T-helper 1 cell treated with Interleukin-12 subunit alpha and Interleukin-12 subunit beta and Interleukin-4 antibody, amounts not matched to agents 30 μg/mL and 1 μg/mL, for 36 hours (primary cell): ENCODE measurements around the gene SPATA25.
"Not testable (repeated sequence)": the region's sequence is repeated elsewhere in the genome, so short reads cannot be mapped to it uniquely, and the experiment has no call there.

Experiments used
- H3K27ac Mint-ChIP-seq: one replicate; pipeline ENCODE4 v1.8.0; 2021; ENCODE audit warnings: mild to moderate bottlenecking, mixed read lengths
- H3K27me3 Mint-ChIP-seq: one replicate; pipeline ENCODE4 v1.8.0; 2021; ENCODE audit warnings: low read depth, mixed read lengths
- H3K36me3 Mint-ChIP-seq: one replicate; pipeline ENCODE4 v1.8.0; 2021; ENCODE audit warnings: low read depth, mixed read lengths
- H3K4me1 Mint-ChIP-seq: one replicate; pipeline ENCODE4 v1.8.0; 2021; ENCODE audit warnings: low read depth, mixed read lengths
- H3K4me3 Mint-ChIP-seq: one replicate; pipeline ENCODE4 v1.8.0; 2021; ENCODE audit warnings: mild to moderate bottlenecking, moderate library complexity, mixed read lengths
- H3K9me3 Mint-ChIP-seq: one replicate; pipeline ENCODE4 v1.8.0; 2021; ENCODE audit warnings: mixed read lengths

Gene SPATA25

DNA sequence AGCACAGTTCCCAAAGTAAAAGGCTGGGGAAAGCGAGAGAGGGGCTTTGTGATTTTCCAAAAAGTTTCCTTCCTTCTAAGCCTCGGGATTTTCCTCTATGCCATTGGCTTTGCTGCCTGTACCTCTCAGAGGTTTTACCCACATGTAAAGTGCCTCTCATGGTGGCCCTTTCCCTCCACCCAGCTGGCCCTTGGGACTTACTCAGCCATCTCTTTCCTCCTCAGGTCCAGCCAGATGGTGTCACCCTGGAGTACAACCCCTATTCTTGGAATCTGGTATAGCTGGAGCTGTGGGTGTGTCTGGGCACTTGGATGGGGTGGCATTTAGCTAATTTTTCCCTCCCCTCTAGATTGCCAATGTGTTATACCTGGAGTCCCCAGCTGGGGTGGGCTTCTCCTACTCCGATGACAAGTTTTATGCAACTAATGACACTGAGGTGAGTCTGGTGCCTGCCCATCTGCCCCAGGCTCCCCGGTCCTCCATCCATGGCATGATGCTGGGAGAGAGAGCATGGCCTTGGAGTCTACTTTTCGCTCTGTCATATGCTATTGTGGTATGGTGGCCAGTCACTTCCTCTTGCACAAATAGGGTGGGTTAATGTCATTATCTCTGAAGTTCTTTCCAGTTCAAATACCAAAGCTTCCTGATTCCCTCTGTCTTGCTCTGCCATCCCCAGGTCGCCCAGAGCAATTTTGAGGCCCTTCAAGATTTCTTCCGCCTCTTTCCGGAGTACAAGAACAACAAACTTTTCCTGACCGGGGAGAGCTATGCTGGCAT is 4.8 kb upstream of the SPATA25 start:
- Mint-ChIP-seq H3K9me3 (no peaks in the 10 kb centered on the region), H3K27ac (no peak overlapping the region), H3K4me3 (peak overlapping the region; percentile 90), H3K36me3 (peaks cover 4% of the 10 kb centered on the region), H3K4me1 (peaks cover 18% of the 10 kb centered on the region), H3K27me3 (peaks cover 4% of the 10 kb centered on the region)

DNA sequence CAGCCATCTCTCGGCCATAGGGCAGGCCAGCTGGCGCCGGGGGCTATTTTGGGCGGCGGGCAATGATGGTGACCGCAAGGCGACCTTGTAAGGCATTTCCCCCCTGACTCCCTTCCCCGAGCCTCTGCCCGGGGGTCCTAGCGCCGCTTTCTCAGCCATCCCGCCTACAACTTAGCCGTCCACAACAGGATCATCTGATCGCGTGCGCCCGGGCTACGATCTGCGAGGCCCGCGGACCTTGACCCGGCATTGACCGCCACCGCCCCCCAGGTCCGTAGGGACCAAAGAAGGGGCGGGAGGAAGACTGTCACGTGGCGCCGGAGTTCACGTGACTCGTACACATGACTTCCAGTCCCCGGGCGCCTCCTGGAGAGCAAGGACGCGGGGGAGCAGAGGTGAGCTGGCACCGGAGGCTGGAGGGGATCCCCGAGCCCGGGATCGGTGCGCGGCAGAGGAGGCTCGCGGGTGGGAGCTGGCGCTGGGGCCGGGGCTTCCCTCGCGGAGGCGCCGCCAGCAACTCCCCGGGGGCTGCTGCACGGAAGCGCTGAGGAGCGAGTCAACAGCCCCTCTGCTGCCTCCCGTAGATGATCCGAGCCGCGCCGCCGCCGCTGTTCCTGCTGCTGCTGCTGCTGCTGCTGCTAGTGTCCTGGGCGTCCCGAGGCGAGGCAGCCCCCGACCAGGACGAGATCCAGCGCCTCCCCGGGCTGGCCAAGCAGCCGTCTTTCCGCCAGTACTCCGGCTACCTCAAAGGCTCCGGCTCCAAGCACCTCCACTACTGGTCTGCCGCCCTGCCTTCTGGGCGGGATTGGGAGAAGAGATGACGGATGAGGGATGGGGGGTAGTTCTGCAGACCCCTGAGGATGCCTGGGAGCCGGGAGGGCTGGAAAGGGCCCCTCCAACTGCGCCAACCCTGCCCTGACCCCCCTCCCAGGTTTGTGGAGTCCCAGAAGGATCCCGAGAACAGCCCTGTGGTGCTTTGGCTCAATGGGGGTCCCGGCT is 3.9 kb upstream of the SPATA25 start, which contains the start of the genes CTSA and NEURL2:
Gene CTSA (plus strand): TSS at position 351 of the 999 bp plus-strand sequence. CDS start 234 bp downstream, at position 585.
Gene NEURL2 (minus strand): TSS at position 224 of the 999 bp plus-strand sequence. CDS start 217 bp downstream, at position 7.
- Mint-ChIP-seq H3K4me1 (peaks cover 18% of the 10 kb centered on the region), H3K27ac (peak within 1 kb of the TSS; percentile 85), H3K36me3 (peaks cover 4% of the 10 kb centered on the region), H3K9me3 (no peaks in the 10 kb centered on the region), H3K4me3 (peak within 1 kb of the TSS; percentile 90), H3K27me3 (peaks cover 4% of the 10 kb centered on the region)

DNA sequence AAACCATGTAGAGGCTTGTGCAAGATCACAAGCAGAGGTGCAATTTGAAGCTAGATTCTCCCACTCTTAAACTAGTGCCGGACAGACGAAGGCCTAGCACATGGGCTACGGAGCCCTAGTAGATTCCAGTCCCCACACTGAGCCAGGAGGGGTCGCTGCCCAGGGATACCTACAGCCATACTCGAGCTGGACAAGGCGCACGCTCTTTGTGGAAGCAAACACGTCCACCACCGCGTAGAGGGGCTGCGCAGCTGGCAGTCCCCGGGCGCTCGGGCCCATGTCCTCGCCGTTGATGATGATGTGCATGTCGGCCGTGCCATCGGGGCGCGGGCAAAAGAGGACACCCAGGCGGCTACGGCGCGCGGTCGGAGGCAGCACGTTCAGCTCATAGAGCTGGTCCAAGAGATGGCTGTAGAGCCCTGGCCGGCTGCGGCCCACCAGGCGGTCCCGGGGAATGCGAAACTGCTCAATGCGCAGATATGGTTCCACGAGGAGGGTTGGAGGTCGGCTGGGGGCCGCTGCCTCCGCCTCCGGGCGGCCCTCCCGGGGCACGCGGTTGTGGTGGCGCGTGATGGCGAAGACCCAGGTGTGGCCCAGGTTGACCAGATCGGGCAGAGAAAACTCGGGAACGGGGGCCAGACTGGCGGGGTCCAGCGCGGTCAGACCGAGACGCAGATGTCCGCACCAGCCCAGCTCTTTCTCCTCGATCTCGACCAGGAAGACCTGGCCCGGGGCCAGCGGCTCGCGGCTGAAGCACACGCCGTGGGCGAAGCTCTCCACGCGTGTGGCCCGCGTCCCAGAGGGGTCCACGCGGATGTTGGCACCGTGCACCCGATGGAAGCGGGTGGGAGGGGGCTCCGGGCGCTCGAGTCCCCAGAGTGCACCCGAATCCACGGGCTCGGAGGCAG is 2.9 kb upstream of the SPATA25 start:
- peak overlapping the region; percentile 90 for H3K4me3 Mint-ChIP-seq
- H3K4me1 Mint-ChIP-seq, result peaks cover 19% of the 10 kb centered on the region
- H3K9me3 Mint-ChIP-seq, result no peaks in the 10 kb centered on the region
- H3K27ac Mint-ChIP-seq, result no peak overlapping the region
- peaks cover 4% of the 10 kb centered on the region for H3K27me3 Mint-ChIP-seq
- H3K36me3 Mint-ChIP-seq, result peaks cover 4% of the 10 kb centered on the region

DNA sequence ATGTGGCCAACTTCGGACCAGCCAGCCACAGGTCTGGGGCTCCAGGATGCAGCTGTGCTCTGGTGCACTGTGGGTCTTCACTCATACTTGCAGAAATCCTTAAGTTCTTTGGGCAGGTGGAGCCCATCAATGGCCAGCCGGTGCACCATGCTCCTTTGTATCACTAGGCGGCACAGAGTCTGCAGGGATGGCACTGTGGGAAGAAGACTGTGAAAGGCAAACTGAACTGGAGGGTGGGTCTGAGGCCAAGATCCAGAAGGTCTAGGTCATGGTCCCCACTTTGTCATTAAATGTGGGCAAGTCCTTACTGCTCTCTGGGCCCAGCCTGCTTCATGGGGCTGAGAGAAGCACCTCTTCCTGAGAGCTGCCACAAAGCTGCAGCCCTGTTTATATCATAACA is 1.3 kb upstream of the SPATA25 start:
- no peak overlapping the region for H3K4me3 Mint-ChIP-seq
- peaks cover 5% of the 10 kb centered on the region for H3K36me3 Mint-ChIP-seq
- H3K4me1 Mint-ChIP-seq, result peaks cover 23% of the 10 kb centered on the region
- H3K27ac Mint-ChIP-seq, result no peak overlapping the region
- peaks cover 4% of the 10 kb centered on the region for H3K27me3 Mint-ChIP-seq
- H3K9me3 Mint-ChIP-seq, result no peaks in the 10 kb centered on the region

DNA sequence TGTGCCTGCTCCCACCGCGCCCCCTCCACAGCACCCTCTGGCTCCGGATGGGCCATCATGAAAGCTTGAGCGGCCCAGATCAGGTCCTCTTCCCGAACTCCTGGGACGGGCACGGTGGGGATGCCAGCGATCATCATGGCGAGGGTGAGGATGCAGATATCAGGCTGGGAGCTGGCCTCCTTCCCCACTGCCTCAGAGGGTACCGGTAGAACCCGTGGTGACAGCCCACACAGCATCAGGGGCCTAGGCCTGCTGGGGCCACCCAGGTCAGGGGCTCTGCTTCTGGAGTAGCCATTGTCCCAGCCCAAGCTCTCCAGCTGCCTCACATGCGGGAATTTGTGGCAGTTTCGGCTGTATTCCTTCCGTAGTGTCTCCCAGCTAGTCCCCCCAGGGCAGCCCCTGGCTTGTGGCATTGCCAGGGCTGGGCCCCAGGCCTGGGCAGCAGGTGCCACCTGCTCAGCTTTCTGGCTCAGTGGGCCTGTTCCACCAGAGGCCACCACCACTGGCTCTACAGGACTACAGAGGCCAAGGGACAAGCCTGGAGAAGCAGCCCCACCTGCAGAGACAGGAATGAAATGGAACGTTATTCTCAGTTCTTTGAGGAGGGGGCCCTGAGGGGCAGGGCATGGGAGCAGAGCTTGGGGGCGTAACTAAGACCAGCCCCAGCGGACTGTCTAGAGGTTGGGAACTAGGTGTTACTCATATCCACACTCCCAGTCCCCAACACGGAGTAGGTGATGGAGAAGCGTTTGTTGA is 654 bp downstream of the SPATA25 start:
- H3K27ac Mint-ChIP-seq, result no peak overlapping the region
- H3K9me3 Mint-ChIP-seq, result no peaks in the 10 kb centered on the region
- H3K27me3 Mint-ChIP-seq, result peaks cover 9% of the 10 kb centered on the region
- no peak overlapping the region for H3K4me3 Mint-ChIP-seq
- H3K36me3 Mint-ChIP-seq, result peaks cover 16% of the 10 kb centered on the region
- peaks cover 24% of the 10 kb centered on the region for H3K4me1 Mint-ChIP-seq

DNA sequence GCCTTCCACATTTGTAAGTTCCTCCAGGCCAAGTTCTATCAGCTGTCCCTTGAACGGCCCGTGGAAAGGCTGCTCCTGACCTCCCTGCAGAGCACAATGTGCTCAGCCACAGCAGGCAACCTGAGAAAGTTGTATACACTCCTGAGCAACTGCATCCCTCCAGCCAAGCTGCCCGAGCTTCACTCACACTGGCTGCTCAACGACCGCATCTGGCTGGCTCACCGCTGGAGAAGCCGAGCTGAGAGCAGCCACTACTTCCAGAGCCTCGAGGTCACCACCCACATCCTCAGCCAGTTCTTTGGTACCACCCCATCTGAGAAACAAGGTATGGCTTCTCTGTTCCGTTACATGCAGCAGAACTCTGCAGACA is 4.3 kb downstream of the SPATA25 start:
- peaks cover 22% of the 10 kb centered on the region for H3K36me3 Mint-ChIP-seq

DNA sequence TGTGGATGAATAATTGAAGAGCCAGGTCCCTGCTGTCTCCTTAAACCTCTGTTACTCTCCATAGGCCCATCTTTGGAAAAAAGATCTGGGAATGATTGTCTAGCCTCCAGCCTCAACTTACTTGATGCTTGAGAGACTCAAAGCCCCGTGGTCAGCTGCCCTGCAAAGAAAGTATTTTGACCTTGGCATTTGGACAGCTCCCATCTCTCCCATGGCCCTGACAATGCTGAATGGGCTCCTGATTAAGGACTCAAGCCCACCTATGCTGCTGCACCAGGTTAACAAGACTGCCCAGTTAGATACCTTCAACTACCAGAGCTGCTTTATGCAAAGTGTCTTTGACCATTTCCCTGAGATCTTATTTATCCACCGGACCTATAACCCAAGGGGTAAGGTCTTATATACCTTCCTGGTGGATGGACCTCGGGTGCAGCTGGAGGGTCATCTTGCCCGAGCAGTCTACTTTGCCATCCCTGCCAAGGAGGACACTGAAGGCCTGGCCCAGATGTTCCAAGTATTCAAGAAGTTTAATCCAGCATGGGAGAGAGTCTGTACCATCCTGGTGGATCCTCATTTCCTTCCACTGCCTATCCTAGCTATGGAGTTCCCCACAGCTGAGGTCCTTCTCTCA is 4.8 kb downstream of the SPATA25 start:
- peaks cover 27% of the 10 kb centered on the region for H3K4me1 Mint-ChIP-seq
- H3K4me3 Mint-ChIP-seq, result peak overlapping the region; percentile 45
- H3K27me3 Mint-ChIP-seq, result peaks cover 9% of the 10 kb centered on the region
- H3K27ac Mint-ChIP-seq, result no peak overlapping the region
- peaks cover 22% of the 10 kb centered on the region for H3K36me3 Mint-ChIP-seq
- no peaks in the 10 kb centered on the region for H3K9me3 Mint-ChIP-seq

More for the DNA sequence above, 4.3 kb downstream of the SPATA25 start:
- no peak overlapping the region for H3K27ac Mint-ChIP-seq
- peaks cover 9% of the 10 kb centered on the region for H3K27me3 Mint-ChIP-seq
- H3K4me1 Mint-ChIP-seq, result peaks cover 27% of the 10 kb centered on the region
- no peak overlapping the region for H3K4me3 Mint-ChIP-seq
- H3K9me3 Mint-ChIP-seq, result no peaks in the 10 kb centered on the region

DNA sequence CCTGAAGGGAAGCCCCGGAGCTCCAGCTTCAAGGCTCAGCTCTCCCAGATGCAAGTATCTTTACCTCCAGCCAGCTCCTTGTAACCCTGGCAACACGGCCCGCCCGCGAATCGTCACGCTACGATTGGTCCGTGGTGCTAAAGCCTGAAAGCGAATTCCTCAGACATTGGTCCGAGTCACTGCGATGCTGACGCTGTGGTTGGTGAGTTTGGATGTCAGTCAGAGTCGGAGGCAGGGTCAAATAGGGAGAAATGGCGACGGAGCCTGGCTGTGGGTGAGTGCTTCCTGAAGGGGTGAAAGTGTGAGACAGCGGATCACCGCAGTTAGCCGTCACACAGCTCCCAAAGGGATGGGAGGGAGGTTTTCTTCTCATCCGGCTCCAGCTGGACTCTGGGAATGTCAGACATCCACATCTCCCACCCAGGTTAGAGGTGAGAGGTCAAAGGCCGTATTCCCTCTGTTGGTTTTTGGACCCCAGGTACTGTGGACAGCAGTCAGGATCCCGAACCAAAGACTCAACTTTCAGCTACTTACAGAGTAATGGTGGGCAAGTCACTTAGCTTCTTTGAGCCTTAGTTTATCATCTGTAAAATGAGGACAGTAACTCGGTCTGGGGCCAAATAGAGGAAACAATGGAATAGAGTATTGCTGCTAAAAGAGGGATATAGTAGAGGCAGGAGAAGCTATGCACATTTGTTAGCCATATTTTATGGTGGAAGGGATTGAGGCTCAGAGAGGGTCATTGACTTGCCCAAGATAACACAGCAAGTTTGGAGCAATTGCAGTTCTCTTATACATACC is 6.2 kb downstream of the SPATA25 start, which contains the start of gene ZSWIM1:
Gene ZSWIM1 (plus strand): TSS at position 240 of the 801 bp plus-strand sequence. CDS start 1,366 bp downstream, outside the sequence.
- H3K4me1 Mint-ChIP-seq, result peaks cover 27% of the 10 kb centered on the region
- peak within 1 kb of the TSS; percentile 85 for H3K27ac Mint-ChIP-seq
- no peaks in the 10 kb centered on the region for H3K9me3 Mint-ChIP-seq

DNA sequence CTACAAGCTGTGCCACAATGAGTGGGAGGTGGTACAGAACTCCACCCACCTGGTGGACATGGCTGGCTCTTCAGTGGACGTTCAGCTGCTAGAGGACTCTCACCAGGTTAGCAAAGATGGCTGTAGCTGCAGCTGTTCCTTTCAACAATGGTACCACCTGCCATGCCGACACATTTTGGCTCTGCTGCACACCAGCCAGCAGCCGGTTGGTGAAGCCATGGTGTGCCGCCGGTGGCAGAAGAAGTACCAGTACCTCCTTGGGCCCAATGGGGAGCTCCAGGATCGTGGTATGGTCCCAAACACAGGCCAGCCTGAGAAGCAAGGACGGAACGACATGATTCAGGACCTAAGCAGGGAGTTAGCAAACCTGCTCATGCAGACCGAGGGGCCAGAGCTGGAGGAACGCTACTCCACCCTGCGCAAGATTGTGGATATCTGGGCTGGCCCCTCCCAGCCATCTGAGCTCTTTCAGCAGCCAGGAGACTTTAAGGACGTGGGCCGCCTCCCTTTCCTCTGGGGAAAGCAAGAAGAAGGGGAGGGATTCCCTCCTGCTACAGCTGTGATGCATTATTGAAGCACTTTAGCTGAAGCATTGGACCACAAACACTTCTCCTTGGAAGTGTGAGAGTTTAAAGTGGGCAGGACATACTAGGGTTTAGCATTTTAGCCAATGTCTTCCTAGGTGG is 9.2 kb downstream of the SPATA25 start:
- Mint-ChIP-seq H3K4me3 (no peak overlapping the region), H3K9me3 (no peaks in the 10 kb centered on the region), H3K4me1 (peaks cover 18% of the 10 kb centered on the region), H3K27ac (no peak overlapping the region), H3K27me3 (peaks cover 9% of the 10 kb centered on the region), H3K36me3 (peaks cover 18% of the 10 kb centered on the region)

More for the DNA sequence above, 6.2 kb downstream of the SPATA25 start, which contains the start of gene ZSWIM1:
- Mint-ChIP-seq H3K4me3 (peak within 1 kb of the TSS; percentile 91), H3K27me3 (peaks cover 9% of the 10 kb centered on the region), H3K36me3 (peaks cover 26% of the 10 kb centered on the region)

DNA sequence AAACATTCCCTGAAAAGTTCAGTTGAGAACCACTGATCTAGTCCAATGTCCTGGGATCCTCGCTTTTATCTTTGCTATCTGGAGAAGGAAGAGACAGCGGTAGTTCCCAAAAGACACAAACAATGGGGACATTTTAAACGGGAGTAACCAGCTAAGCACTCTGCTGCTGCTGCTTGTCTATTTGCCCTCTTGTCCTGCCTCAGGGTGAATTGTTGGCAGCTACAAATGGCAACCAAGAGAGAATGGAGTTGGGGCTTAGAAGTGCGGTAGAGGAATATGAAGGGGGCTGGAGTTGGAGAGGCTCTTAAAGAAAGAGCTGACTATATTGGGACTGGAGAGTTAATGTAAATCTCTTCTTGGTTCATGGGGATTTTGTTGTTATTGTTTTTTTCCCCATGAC is 12.8 kb downstream of the SPATA25 start:
- no peaks in the 10 kb centered on the region for H3K4me1 Mint-ChIP-seq
- peaks cover 8% of the 10 kb centered on the region for H3K36me3 Mint-ChIP-seq
- H3K9me3 Mint-ChIP-seq, result no peaks in the 10 kb centered on the region
- no peaks in the 10 kb centered on the region for H3K27me3 Mint-ChIP-seq
- no peak overlapping the region for H3K27ac Mint-ChIP-seq
- no peak overlapping the region for H3K4me3 Mint-ChIP-seq

DNA sequence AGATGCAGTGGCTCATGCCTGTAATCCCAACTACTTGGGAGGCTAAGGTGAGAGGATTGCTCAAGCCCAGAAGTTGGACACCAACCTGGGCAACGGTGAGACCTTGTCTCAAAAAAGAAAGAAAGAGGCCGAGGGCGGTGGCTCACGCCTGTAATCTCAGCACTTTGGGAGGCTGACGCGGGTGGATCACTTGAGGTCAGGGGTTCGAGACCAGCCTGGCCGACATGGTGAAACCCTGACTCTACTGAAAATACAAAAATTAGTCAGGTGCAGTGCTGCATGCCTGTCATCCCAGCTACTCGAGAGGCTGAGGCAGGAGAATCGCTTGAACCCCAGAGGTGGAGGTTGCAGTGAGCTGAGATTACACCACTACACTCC is 13.3 kb downstream of the SPATA25 start:
- H3K4me1 Mint-ChIP-seq, H3K9me3 Mint-ChIP-seq, H3K36me3 Mint-ChIP-seq, H3K4me3 Mint-ChIP-seq, H3K27me3 Mint-ChIP-seq, H3K27ac Mint-ChIP-seq: not testable (repeated sequence)
